Thyroid gland (tissue), 4 donors: ENCODE data around the gene GLI2. TPM values are rescaled to one million over a fixed set of nuclear protein-coding genes. Genes with fewer than 3 reads are reported as not detected.

Source experiments
- DNase-seq, 2 donors: peaks; one replicate each; pipeline ENCODE4 v3.0.0-alpha.2; 2019
- H3K27ac ChIP-seq, 3 donors: fragments of 200-600 bp; sonication (generic); 1 replicate in 2 of 3; 2 replicates in 1 of 3; pipeline ENCODE4 v1.5.1; 2016 to 2019; ENCODE audit warnings: mild to moderate bottlenecking in 1 of 3, moderate library complexity in 1 of 3
- H3K27me3 ChIP-seq: fragments of 200-600 bp; sonication (generic); one replicate; pipeline ENCODE4 v1.5.1; 2019
- H3K36me3 ChIP-seq, 2 donors: fragments of 200-600 bp; sonication (generic); one replicate each; pipeline ENCODE4 v1.5.1; 2016 to 2019
- H3K4me1 ChIP-seq, 2 donors: fragments of 200-600 bp; sonication (generic); one replicate each; pipeline ENCODE4 v1.5.1; 2017 to 2019
- H3K4me3 ChIP-seq, 3 donors: fragments of 200-600 bp; sonication (generic); replicated peaks in 1 of 3; 1 replicate in 2 of 3; 2 replicates in 1 of 3; pipeline ENCODE4 v1.5.1; 2016; ENCODE audit warnings: mild to moderate bottlenecking in 1 of 3
- H3K9me3 ChIP-seq: fragments of 200-600 bp; sonication (generic); one replicate; pipeline ENCODE4 v1.5.1; 2017
- CTCF ChIP-seq, 6 experiments: fragments of 200-600 bp in 3 of 6; fragments of 450-650 bp in 3 of 6; sonication (generic) in 3 of 6; IDR thresholded peaks; one replicate each; pipeline ENCODE4 v1.5.1; 2016 to 2019; ENCODE audit warnings: antibody characterized with exemption in 6 of 6, mild to moderate bottlenecking in 2 of 6, inconsistent platforms in 1 of 6, moderate library complexity in 1 of 6
- POLR2A ChIP-seq, 2 donors: fragments of 450-650 bp; IDR thresholded peaks; one replicate each; pipeline ENCODE4 v1.6.1; 2017; ENCODE audit warnings: antibody characterized with exemption in 2 of 2, mild to moderate bottlenecking in 2 of 2, moderate library complexity in 1 of 2
- WGBS, 2 donors: methylation state at CpG; one replicate each; pipeline ENCODE4 v1.1.5; 2017; 5-methylcytosine and 5-hydroxymethylcytosine counted together
- intact Hi-C: fragments of 100-400 bp; cut with DNase I; formaldehyde crosslinking; loops from one replicate; pipeline ENCODE4 v1.15.1; 2023
- total RNA-seq, 4 donors: library from RNA; depleted of rRNA; stranded (reverse); fragments of >200 nt; gene quantifications; one replicate each; pipeline ENCODE4 v1.2.3, GENCODE V29; 2016

GLI2 gene
- total RNA-seq, 4 donors from 2014 or later, result 1.1 to 1.4 (median 1.3) TPM

- H3K4me3 ChIP-seq, result no peak overlapping the region
- WGBS, 2 donors, result 87 to 93% methylated on average over 8 of the region's 8 CpGs
- no peak overlapping the region for H3K27ac ChIP-seq
- H3K9me3 ChIP-seq, result no peaks in the 10 kb centered on the region
- no peaks in the 10 kb centered on the region for H3K4me1 ChIP-seq
- no peaks in the 10 kb centered on the region for H3K36me3 ChIP-seq
- TF ChIP-seq CTCF (IDR thresholded peaks at IDR 0.05) (no peak), POLR2A (IDR thresholded peaks at IDR 0.05) (no peak)
- DNase-seq, result no peak
- intact Hi-C loops, result no loop called here
- H3K27me3 ChIP-seq, result no peaks in the 10 kb centered on the region
Observed at GRCh38 chr2:120720746-120721375, 14.8 kb upstream of the GLI2 start.

- H3K4me3 ChIP-seq, result no peak overlapping the region
- no peaks in the 10 kb centered on the region for H3K9me3 ChIP-seq
- no peaks in the 10 kb centered on the region for H3K27me3 ChIP-seq
- H3K36me3 ChIP-seq, result no peaks in the 10 kb centered on the region
- DNase-seq, result no peak
- H3K27ac ChIP-seq, result no peak overlapping the region
- no peaks in the 10 kb centered on the region for H3K4me1 ChIP-seq
- 49 to 50% methylated on average over 9 of the region's 9 CpGs for WGBS, 2 donors
- TF ChIP-seq POLR2A (IDR thresholded peaks at IDR 0.05) (no peak), CTCF (IDR thresholded peaks at IDR 0.05) (no peak)
- intact Hi-C loops, result no loop called here
Observed at GRCh38 chr2:120722246-120722567, 13.5 kb upstream of the GLI2 start.

- intact Hi-C loops, result no loop called here
- no peak overlapping the region for H3K4me3 ChIP-seq
- TF ChIP-seq CTCF (IDR thresholded peaks at IDR 0.05) (no peak), POLR2A (IDR thresholded peaks at IDR 0.05) (no peak)
- 33 to 37% methylated on average over 11 of the region's 11 CpGs for WGBS, 2 donors
- no peak for DNase-seq
- no peak overlapping the region for H3K27ac ChIP-seq
- no peaks in the 10 kb centered on the region for H3K36me3 ChIP-seq
- H3K9me3 ChIP-seq, result no peaks in the 10 kb centered on the region
- H3K27me3 ChIP-seq, result no peaks in the 10 kb centered on the region
- no peaks in the 10 kb centered on the region for H3K4me1 ChIP-seq
Observed at GRCh38 chr2:120722568-120723421, 12.9 kb upstream of the GLI2 start.

GRCh38 chr2:120726245-120726644 is 9.4 kb upstream of the GLI2 start:
- DNase-seq, result no peak
- H3K27ac ChIP-seq, result no peak overlapping the region
- no peaks in the 10 kb centered on the region for H3K9me3 ChIP-seq
- H3K36me3 ChIP-seq, result no peaks in the 10 kb centered on the region
- H3K4me3 ChIP-seq, result no peak overlapping the region
- TF ChIP-seq POLR2A (IDR thresholded peaks at IDR 0.05) (no peak), CTCF (IDR thresholded peaks at IDR 0.05) (no peak)
- H3K27me3 ChIP-seq, result no peaks in the 10 kb centered on the region
- intact Hi-C loops, result no loop called here
- H3K4me1 ChIP-seq, result no peaks in the 10 kb centered on the region
